Astrocyte (in vitro differentiated cells and primary cell): ENCODE data around the gene KIF1A. TPM values are rescaled to one million over a fixed set of nuclear protein-coding genes. Genes with fewer than 3 reads are reported as not detected.

ENCODE experiments used
- DNase-seq: peaks from one replicate; pipeline ENCODE4 v3.0.0-alpha.2; 2010; ENCODE audit warnings: low read depth
- FAIRE-seq: peaks from 2 replicates; lab custom pipeline; 2011; peaks lifted over from hg19 to GRCh38; lab: Jason Lieb, UNC
- H2AFZ ChIP-seq: 2 replicates; pipeline ENCODE4 v1.6.0; 2012; ENCODE audit warnings: low read depth, low read length, inconsistent platforms
- H3K27ac ChIP-seq: 2 replicates; pipeline ENCODE4 v1.5.1; 2011; ENCODE audit warnings: low read depth, low read length, inconsistent platforms
- H3K27me3 ChIP-seq: 2 replicates; pipeline ENCODE4 v1.6.0; 2011; ENCODE audit warnings: low read length, inconsistent platforms; ENCODE audit not compliant: insufficient read depth
- H3K36me3 ChIP-seq: 2 replicates; pipeline ENCODE4 v1.5.1; 2011; ENCODE audit warnings: low read length, inconsistent platforms; ENCODE audit not compliant: insufficient read depth
- H3K4me1 ChIP-seq: 2 replicates; pipeline ENCODE4 v1.5.1; 2011; ENCODE audit warnings: low read length, inconsistent platforms; ENCODE audit not compliant: insufficient read depth
- H3K4me2 ChIP-seq: 2 replicates; pipeline ENCODE4 v1.6.0; 2012; ENCODE audit warnings: low read length, inconsistent platforms
- H3K4me3 ChIP-seq: 2 replicates; pipeline ENCODE4 v1.5.1; 2011; ENCODE audit warnings: low read depth, mild to moderate bottlenecking, low read length, inconsistent platforms; ENCODE audit not compliant: insufficient read depth
- H3K79me2 ChIP-seq: 2 replicates; pipeline ENCODE4 v1.6.0; 2012; ENCODE audit warnings: mild to moderate bottlenecking, low read length, inconsistent platforms; ENCODE audit not compliant: insufficient read depth
- H3K9ac ChIP-seq: 2 replicates; pipeline ENCODE4 v1.6.0; 2012; ENCODE audit warnings: mild to moderate bottlenecking, low read length, inconsistent platforms
- H3K9me3 ChIP-seq: 2 replicates; pipeline ENCODE4 v1.5.1; 2012; ENCODE audit warnings: low read depth, mild to moderate bottlenecking, low read length, inconsistent platforms; ENCODE audit not compliant: insufficient read depth
- H4K20me1 ChIP-seq: 2 replicates; pipeline ENCODE4 v1.6.0; 2012; ENCODE audit warnings: low read length, inconsistent platforms; ENCODE audit not compliant: insufficient read depth
- H3K27ac Mint-ChIP-seq: one replicate; pipeline ENCODE4 v1.8.0; 2021; ENCODE audit warnings: mild to moderate bottlenecking, mixed read lengths; ENCODE audit not compliant: unreplicated experiment
- H3K27me3 Mint-ChIP-seq: one replicate; pipeline ENCODE4 v1.8.0; 2021; ENCODE audit warnings: low read depth, mixed read lengths; ENCODE audit not compliant: unreplicated experiment
- H3K36me3 Mint-ChIP-seq: one replicate; pipeline ENCODE4 v1.8.0; 2021; ENCODE audit warnings: low read depth, mixed read lengths; ENCODE audit not compliant: unreplicated experiment
- H3K4me1 Mint-ChIP-seq: one replicate; pipeline ENCODE4 v1.8.0; 2021; ENCODE audit warnings: low read depth, mixed read lengths; ENCODE audit not compliant: unreplicated experiment
- H3K4me3 Mint-ChIP-seq: one replicate; pipeline ENCODE4 v1.8.0; 2021; ENCODE audit warnings: mild to moderate bottlenecking, moderate library complexity, mixed read lengths; ENCODE audit not compliant: unreplicated experiment
- H3K9me3 Mint-ChIP-seq: one replicate; pipeline ENCODE4 v1.8.0; 2021; ENCODE audit warnings: mild to moderate bottlenecking, mixed read lengths; ENCODE audit not compliant: unreplicated experiment
- EZH2 ChIP-seq: IDR thresholded peaks from 2 replicates; pipeline ENCODE4 v1.6.1; 2012; ENCODE audit warnings: mild to moderate bottlenecking, low read length, inconsistent platforms; ENCODE audit not compliant: insufficient read depth
- total RNA-seq: library from RNA; stranded (reverse); gene quantifications from 2 replicates; pipeline ENCODE4 v1.2.1, GENCODE V29; 2021
- TF ChIP-seq, protein P1 (sequence below): IDR thresholded peaks from 2 replicates; pipeline ENCODE4 v1.5.1; 2011; ENCODE audit warnings: low read depth, mild to moderate bottlenecking, inconsistent platforms, low read length, moderate library complexity; ENCODE audit not compliant: insufficient read depth

KIF1A gene
- total RNA-seq, 1 donor from 2014 or later, result 51.2 TPM

DNA sequence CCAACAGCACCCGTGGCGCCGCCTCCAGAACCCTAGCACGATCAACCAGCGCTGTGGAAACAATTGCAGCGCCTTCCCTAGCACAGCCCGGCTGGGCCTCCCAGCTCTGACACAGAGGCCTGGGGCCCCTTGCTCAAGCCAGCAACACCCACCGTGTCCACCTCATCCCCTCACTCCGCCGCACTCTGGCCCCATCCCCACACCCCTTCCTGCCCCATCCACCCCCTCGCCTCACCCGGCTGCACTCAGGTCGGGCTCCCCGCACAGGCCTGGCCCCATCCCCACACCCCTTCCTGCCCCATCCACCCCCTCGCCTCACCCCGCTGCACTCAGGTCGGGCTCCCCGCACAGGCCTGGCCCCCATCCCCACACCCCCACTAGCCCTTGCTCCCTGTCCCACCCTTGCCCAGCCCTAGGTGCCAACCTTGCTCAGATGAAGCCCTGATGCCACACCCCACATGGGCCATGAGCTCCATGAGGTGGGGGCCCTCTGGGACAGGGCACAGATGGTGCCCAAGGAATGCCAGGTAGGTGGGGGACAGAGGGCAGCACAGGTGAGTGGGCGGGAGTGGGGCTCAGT lies 28.7 kb downstream of the KIF1A start:
- Histone ChIP-seq H3K9ac (no peak overlapping the region), H2AFZ (no peak overlapping the region), H3K4me2 (no peak overlapping the region), H3K79me2 (no peaks in the 10 kb centered on the region), H3K36me3 (no peaks in the 10 kb centered on the region), H4K20me1 (no peaks in the 10 kb centered on the region), H3K4me3 (no peak overlapping the region), H3K9me3 (no peaks in the 10 kb centered on the region), H3K4me1 (no peaks in the 10 kb centered on the region), H3K27me3 (no peaks in the 10 kb centered on the region), H3K27ac (no peak overlapping the region)
- FAIRE-seq, result no peak
- H3K4me1 Mint-ChIP-seq, result peaks cover 6% of the 10 kb centered on the region
- no peak for TF ChIP-seq EZH2
- TF ChIP-seq, protein P1, sequence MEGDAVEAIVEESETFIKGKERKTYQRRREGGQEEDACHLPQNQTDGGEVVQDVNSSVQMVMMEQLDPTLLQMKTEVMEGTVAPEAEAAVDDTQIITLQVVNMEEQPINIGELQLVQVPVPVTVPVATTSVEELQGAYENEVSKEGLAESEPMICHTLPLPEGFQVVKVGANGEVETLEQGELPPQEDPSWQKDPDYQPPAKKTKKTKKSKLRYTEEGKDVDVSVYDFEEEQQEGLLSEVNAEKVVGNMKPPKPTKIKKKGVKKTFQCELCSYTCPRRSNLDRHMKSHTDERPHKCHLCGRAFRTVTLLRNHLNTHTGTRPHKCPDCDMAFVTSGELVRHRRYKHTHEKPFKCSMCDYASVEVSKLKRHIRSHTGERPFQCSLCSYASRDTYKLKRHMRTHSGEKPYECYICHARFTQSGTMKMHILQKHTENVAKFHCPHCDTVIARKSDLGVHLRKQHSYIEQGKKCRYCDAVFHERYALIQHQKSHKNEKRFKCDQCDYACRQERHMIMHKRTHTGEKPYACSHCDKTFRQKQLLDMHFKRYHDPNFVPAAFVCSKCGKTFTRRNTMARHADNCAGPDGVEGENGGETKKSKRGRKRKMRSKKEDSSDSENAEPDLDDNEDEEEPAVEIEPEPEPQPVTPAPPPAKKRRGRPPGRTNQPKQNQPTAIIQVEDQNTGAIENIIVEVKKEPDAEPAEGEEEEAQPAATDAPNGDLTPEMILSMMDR, result no peak
- no peak for DNase-seq
- no peaks in the 10 kb centered on the region for H3K9me3 Mint-ChIP-seq
- no peaks in the 10 kb centered on the region for H3K36me3 Mint-ChIP-seq
- H3K27me3 Mint-ChIP-seq, result peaks cover 14% of the 10 kb centered on the region
- H3K4me3 Mint-ChIP-seq, result no peak overlapping the region
- H3K27ac Mint-ChIP-seq, result no peak overlapping the region

GRCh38 chr2:240790370-240791220 lies 29.4 kb downstream of the KIF1A start:
- H3K4me3 ChIP-seq, result no peak overlapping the region
- no peak for FAIRE-seq

More at GRCh38 chr2:240790370-240791220, 29.4 kb downstream of the KIF1A start:
- Histone ChIP-seq H3K27me3 (no peaks in the 10 kb centered on the region), H3K27ac (no peak overlapping the region), H3K9me3 (no peaks in the 10 kb centered on the region), H4K20me1 (no peaks in the 10 kb centered on the region), H3K9ac (no peak overlapping the region), H3K36me3 (no peaks in the 10 kb centered on the region), H3K4me1 (no peaks in the 10 kb centered on the region), H3K79me2 (no peaks in the 10 kb centered on the region), H2AFZ (no peak overlapping the region), H3K4me2 (no peak overlapping the region)
- Mint-ChIP-seq H3K36me3 (no peaks in the 10 kb centered on the region), H3K4me3 (no peak overlapping the region), H3K9me3 (no peaks in the 10 kb centered on the region), H3K27me3 (peaks cover 14% of the 10 kb centered on the region), H3K4me1 (peaks cover 6% of the 10 kb centered on the region), H3K27ac (no peak overlapping the region)
- TF ChIP-seq EZH2, result no peak
- TF ChIP-seq, protein P1, result no peak
- DNase-seq, result no peak
